Ecto neural progenitor cell (in vitro differentiated cells): ENCODE results near the gene ASIC1.

Experiments used
- DNase-seq: peaks from one replicate; pipeline ENCODE4 v3.0.0-alpha.2; 2018; ENCODE audit warnings: low spot score

The ASIC1 gene

GRCh38 chr12:50084775-50085614 is 27.6 kb downstream of the ASIC1 start, which contains the start of gene SMARCD1:
TSS of gene SMARCD1 (plus strand) at chr12:50085342. CDS start at chr12:50085370, 28 bp downstream.
- peak; percentile 99 for DNase-seq

- no peak for DNase-seq
Measured at GRCh38 chr12:50085615-50086072, 28.2 kb downstream of the ASIC1 start.

- DNase-seq, result no peak
Measured at GRCh38 chr12:50086148-50086547, 28.8 kb downstream of the ASIC1 start.

GRCh38 chr12:50087151-50087550 is 29.8 kb downstream of the ASIC1 start:
- DNase-seq, result no peak

GRCh38 chr12:50087995-50088394 is 30.6 kb downstream of the ASIC1 start:
- DNase-seq, result no peak

GRCh38 chr12:50088577-50089335 is 31.4 kb downstream of the ASIC1 start:
- DNase-seq, result peak; percentile 61

- DNase-seq, result no peak
Measured at GRCh38 chr12:50089730-50090129, 32.3 kb downstream of the ASIC1 start.

- DNase-seq, result no peak
Measured at GRCh38 chr12:50090391-50090790, 33.0 kb downstream of the ASIC1 start.

- DNase-seq, result no peak
Measured at GRCh38 chr12:50097952-50098351, 40.6 kb downstream of the ASIC1 start.

GRCh38 chr12:50099302-50100008 is 42.1 kb downstream of the ASIC1 start:
- no peak for DNase-seq

GRCh38 chr12:50100561-50100960 is 43.2 kb downstream of the ASIC1 start:
- no peak for DNase-seq

GRCh38 chr12:50101663-50102062 is 44.3 kb downstream of the ASIC1 start:
- DNase-seq, result no peak

GRCh38 chr12:50102131-50102531 is 44.7 kb downstream of the ASIC1 start:
- no peak for DNase-seq

GRCh38 chr12:50102646-50103309 is 45.4 kb downstream of the ASIC1 start:
- no peak for DNase-seq

- no peak for DNase-seq
Measured at GRCh38 chr12:50103351-50103750, 46.0 kb downstream of the ASIC1 start.

GRCh38 chr12:50103767-50104321 is 46.4 kb downstream of the ASIC1 start, which contains the start of gene GPD1:
TSS of gene GPD1 (plus strand) at chr12:50104008. CDS start at chr12:50104051, 43 bp downstream.
- peak; percentile 70 for DNase-seq

- no peak for DNase-seq
Measured at GRCh38 chr12:50104417-50105366, 47.3 kb downstream of the ASIC1 start.

GRCh38 chr12:50105913-50106450 is 48.6 kb downstream of the ASIC1 start:
- no peak for DNase-seq

GRCh38 chr12:50106907-50107306 is 49.5 kb downstream of the ASIC1 start:
- DNase-seq, result no peak
